C1 segment of cervical spinal cord (tissue), 14 donors: Measurements from ENCODE around the gene RNF212B.
"Not testable (repeated sequence)": the region's sequence is repeated elsewhere in the genome, so short reads cannot be mapped to it uniquely, and the experiment has no call there.

Experiments
- DNase-seq, 14 donors: peaks; one replicate each; lab custom pipeline; 2025; lab: John Stamatoyannopoulos, UW

The RNF212B gene, protein sequence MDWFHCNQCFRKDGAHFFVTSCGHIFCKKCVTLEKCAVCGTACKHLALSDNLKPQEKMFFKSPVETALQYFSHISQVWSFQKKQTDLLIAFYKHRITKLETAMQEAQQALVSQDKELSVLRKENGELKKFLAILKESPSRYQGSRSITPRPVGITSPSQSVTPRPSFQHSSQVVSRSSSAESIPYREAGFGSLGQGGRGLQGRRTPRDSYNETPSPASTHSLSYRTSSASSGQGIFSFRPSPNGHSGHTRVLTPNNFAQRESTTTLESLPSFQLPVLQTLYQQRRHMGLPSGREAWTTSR

DNA sequence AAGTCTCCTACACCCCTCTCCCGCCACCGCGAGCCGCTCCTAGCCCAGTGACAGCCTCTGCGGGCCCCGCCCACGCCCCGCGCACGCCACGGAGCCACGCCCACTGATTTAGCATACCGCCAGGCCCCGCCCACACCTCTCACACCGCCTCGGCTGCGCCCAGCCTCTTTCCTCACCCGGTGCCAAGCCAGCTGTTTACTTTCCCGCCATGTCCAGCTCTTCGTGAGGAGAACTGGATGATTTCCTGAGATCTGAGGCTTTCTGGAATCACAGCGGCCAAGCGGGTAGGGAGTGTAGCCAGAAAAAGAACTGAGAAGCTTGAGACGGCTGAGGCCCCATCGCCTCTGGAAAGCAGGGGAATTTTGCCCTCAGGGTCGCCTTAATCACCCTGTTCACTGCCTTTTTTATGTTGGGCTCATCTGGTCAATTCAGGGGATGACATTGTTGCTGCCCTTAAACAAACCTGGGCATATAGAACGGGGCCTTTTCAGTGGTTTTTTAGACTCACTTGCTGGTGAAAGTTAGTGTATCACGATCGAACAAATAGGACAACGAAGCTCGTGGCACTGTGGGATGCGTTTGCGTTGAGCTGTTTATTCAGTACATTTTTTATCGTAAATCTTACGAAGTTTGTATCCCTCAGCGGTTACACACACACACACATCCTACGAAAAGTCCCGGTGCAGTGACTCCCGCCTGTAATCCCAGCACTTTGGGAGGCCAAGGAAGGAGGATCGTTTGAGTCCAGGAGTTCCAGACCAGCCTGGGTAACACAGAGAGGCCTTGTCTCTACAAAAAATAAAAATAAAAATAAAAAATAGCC is at the start of gene RNF212B:
RNF212B (plus strand) TSS at position 165 of the 823 bp plus-strand sequence. CDS start 2,410 bp downstream, outside the sequence.
- peak in 12 of 14 donors; percentile 1 to 57 (median 26) for DNase-seq

DNA sequence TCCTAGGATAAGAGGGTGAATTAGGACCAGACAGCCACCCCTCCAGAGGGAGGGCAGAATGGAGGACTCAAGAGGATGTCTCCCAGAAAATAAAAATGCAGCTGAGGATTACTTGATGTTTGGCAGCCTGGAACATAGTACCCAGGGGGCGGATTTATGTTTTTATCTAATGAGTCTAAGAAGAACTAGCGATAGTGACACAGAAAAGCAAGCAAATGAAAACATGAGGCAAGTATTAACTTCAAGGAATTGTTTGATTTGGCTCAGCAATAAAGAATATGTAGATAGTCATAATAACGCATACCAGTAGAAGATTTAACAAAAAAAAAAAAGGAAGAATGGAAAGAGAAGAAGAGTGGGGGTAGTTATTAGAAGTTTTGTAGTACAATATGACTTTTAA is 44.3 kb upstream of the RNF212B start:
- DNase-seq, result no peak

DNA sequence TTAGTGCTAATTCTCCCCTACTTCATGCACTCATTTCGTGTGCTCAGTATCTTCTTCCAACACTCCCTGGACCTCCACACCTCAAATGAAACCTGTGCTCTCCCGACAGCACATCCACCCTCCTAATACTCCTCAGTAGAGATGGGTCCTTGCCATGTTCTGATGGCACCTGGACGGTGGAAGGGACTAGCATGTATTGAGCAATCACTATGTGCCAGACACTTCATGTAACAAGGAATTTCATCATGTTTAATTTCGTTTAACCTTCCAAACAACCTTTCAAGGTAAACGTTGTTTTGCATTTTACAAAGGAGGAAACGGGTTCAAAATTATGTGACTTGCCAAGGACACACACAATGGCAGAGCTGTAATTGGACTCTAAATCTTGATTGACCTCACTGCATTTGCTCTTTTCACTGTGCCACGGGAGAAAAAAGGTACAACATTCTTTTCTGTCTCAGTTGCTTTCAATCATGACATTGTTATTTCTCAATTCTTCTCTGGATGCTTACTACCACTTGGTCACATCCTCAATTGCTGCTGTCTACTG is 42.1 kb upstream of the RNF212B start:
- no peak for DNase-seq

DNA sequence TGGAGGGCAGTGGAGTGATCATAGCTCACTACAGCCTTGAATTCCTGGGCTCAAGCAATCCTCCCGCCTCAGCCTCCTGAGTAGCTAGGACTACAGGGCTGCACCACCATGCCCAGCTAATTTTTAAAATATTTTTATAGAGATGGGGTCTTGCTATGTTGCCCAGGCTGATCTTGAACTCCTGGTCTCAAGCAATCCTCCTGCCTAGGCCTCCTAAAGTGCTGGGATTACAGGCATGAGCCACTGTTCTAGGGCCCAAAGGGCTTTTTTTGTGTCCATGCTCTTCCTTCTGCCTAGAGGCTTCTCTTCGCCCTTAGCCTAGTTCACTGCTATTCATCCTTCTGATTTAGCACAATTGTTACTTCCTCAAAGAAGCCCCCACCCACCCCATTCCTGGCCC is 41.2 kb upstream of the RNF212B start:
- not testable (repeated sequence) for DNase-seq

DNA sequence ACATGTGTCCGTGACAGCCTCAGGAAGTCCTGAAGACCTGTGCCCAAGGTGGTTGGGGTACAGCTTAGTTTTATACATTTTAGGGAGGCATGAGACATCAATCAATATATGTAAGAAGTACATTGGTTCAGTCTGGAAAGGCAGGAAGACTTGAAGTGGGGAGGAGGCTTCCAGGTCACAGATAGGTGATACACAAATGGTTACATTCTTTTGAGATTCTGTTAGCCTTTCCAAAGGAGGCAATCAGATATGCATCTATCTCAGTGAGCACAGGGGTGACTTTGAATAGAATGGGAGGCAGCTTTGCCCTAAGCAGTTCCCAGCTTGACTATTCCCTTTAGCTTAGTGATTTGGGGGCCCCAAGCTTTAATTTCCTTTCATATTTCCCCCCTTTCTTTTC is 38.6 kb upstream of the RNF212B start:
- DNase-seq, result not testable (repeated sequence)

DNA sequence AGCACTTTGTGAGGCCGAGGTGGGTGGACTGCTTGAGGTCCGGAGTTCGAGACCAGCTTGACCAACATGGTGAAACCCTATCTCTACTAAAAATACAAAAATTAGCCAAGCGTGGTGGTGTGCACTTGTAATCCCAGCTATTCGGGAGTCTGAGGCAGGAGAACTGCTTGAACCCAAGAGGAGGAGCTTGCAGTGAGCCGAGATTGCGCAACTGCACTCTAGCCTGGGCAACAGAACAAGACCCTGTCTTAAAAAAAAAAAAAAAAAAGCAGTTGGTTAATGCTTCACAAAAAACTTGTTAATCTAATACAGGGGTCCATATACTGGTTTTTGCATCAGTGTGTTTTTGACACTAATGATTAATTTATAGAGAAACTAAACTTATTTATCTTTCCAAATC is 35.7 kb upstream of the RNF212B start:
- DNase-seq, result no peak

DNA sequence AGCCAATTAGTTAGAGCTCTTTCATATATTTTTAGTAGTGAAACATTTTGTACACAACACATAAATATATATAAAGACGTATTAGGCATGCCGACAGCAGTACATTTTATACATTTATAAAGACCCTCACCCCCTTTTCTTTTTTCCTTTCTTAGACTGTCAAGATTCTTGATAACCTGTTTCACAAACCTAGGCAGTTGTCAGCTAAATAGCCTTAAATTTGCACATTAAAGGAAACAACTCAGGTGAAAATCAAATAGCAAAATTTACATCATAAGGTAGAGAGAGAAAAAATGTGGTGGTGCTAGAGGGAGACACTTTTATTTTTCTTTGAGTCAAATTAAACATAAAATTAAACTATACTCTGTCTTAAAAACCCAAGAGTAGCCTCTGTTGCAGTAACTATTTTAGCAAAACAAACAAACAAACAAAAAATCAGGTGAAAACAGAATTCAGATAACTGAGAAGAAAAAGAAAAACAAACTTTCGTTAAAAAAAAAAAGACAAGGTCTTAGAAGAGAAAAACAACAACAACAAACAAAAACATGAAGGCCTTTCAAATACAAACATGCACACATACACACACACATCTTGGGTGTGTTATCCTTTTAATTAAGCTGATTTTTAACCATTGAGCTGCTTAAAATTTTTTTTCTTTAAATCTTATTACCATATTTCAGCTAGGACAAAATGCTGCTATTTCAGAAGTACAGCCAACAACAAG is 31.2 kb upstream of the RNF212B start:
- no peak for DNase-seq

DNA sequence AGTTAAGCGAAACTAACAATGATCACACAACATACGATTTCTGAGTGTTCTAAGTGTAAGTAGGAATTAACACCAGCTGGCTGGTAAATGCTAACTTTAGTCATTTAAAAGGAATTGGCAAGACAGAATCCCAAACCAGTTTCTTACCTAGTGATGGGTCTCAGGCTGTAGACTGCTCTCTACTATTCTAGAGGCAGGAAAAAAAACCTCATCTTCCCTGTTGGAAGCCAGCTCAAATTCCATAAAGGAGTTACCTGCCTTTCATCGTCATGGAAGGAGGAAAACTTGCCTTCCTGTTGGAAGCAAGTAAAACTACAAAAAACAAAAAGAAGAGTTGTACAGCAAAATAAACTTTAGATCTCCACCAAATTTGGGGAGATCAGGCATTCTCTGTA is 30.6 kb upstream of the RNF212B start:
- no peak for DNase-seq

DNA sequence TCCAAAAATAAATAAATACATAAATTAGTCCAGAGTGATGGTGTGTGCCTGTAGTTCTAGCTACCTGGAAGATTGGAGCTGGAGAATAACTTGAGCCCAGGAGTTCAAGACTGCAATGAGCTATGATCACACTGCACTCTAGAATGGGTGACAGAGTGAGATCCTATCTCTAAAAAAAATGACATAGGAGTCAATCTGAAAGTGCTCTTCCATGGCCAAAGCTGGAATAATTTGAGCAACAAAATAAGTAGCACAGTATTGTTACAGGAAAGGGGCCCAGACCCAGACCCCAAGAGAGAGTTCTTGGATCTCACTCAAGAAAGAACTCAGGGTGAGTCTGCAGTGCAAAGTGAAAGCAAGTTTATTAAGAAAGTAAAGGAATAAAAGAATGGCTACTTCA is 29.4 kb upstream of the RNF212B start:
- no peak for DNase-seq

DNA sequence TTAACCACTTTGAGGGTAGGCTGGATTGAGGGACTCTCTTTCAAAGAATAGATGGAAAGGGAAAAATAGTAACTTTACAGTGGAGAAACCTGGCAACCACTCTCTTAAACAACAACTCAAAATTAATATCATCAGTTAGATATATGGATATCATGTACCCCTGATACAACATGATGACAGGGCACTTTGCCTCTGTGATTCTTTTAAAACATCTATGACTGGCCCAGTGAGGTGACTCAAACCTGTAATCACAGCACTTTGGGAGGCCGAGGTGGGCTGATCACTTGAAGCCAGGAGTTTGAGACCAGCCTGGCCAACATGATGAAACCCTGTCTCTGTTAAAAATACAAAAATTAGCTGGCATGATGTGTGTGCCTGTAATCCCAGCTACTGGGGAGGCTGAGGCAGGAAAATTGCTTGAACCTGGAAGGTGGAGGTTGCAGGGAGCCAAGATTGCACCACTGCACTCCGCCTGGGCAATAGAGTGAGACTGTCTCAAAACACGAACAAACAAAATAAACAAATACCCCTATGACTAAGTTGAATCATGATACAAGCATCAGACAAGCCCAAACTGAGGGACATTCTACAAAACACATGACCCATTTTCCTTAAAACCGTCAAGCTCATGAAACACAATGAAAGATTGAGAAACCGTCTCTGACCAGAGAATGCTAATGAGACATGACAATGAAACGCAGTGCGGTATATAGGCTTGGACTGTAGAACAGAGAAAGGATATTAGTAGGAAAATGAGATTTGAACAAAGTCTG is 27.9 kb upstream of the RNF212B start:
- no peak for DNase-seq

DNA sequence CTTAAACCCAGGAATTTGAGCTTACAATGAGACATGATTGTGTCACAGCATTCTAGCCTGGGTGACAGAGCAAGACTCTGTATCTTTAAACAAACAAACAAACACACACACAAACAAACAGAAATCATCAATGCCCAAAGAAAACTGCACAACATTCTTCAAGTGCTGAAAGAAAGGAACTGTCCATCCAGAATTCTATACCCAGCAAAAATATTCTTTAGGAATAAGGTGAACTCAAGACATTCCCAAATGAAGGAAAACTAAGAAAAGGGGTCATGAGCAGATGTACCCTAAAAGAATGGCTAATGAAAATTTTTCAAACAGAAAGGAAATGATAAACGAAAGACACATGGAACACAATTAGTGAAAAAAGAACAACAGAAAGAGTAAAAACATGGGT is 22.3 kb upstream of the RNF212B start:
- DNase-seq, result no peak

DNA sequence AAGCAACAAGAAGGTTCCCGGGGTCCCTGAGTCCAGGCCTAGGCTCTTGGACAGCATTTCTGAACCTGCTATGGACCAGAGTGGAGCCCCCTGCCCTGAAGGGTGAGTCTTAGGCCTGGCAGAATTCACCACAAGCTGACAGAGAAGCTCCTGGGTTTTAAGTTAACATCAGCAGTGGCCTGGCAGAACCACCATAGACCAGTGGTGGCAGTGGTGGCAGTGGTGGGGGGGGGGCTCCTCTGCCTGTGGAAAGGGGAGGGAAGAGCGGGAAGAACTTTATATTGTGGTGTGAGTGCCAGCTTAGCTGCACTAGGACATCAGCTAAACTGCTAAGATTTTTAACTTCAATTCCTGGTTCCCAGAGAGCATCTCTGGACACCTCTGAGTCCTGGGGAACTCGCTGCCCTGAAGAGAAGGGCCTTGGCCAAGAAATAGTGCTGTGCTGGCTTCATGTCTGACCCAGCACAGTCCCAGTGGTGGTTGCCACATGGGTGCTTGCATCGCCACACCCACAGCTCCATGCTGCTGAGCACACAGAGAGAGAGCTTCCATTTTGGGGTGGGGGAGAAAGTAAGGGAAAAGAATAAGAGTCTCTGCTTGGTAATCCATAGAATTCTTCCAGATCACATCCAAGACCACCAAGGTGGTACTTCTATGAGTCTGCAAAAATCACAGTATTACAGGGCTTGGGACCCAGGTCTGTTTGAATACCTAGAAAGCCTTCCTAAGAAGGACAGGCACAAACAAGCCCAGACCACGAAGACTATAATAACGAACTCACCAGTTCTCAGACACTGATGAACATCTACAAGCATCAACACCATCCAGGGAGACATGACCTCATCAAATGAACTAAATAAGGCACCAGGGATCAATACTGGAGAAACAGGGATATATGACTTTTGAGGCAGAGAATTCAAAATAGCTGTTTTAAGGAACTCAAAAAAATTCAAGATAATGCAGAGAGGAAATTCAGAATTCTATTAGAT is 20.4 kb upstream of the RNF212B start:
- DNase-seq, result no peak

DNA sequence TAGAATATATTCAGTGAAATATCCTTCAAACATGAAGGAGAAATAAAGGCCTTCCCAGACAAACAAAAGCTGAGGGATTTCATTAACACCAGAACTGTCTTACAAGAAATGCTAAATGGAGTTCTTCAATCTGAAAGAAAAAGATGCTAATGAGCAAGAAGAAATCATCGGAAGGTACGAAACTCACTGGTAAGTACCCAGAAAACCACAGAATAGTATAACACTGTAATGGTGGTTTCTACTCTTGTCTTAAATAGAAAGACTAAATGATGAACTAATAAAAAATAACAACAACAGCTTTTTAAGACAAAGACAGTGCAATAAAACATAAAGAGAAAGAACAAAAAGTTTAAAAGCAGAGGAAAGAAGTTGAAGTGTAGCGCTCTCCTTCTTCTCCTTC is 18.7 kb upstream of the RNF212B start:
- DNase-seq, result no peak

DNA sequence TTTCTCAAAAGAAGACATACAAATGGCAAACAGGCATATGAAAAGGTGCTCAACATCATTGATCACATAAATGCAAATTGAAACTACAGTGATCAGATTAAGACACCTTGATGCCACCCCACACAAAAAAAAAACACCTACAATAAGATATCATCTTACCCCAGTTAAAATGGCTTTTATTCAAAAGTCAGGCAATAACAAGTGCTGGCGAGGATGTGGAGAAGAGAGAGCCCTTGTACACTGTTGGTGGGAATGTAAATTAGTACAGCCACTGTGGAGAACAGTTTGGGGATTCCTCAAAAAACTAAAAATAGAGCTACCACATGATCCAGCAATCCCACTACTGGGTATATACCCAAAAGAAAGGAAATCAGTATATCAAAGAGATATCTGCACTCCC is 12.8 kb upstream of the RNF212B start:
- DNase-seq, result not testable (repeated sequence)

DNA sequence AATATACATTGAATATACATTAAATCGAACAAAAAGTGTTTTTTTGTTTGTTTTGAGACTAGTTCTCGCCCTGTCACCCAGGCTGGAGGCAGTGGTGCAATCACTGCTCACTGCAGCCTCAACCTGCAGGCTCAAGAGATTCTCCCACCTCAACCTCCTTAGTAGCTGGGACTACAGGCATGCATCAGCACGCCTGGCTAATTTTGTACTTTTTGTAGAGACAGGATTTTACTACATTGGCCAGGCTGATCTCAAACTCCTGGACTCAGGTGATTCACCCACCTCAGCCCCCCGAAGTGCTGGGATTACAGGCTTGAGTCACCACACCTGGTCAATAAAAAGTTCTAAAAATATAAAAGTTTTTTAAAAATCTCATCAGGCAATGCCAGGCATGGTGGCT is 10.2 kb upstream of the RNF212B start:
- no peak for DNase-seq

DNA sequence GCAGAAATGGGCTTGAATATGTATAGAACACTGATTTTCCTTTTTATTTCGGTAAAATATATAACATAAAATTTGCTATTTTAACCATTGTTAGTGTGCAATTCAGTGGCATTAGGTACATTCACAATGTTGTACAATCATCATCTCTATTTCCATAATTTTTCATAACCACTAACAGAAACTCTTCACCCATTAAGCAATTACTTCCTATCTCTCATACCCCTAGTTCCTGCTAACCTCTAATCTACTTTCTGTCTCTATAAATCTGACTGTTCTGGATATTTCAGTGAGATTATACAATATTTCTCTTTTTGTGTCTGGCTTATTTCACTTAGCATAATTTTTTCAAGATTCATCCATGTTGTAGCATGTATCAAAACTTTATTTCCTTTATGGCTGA is 8.9 kb upstream of the RNF212B start:
- DNase-seq, result no peak

DNA sequence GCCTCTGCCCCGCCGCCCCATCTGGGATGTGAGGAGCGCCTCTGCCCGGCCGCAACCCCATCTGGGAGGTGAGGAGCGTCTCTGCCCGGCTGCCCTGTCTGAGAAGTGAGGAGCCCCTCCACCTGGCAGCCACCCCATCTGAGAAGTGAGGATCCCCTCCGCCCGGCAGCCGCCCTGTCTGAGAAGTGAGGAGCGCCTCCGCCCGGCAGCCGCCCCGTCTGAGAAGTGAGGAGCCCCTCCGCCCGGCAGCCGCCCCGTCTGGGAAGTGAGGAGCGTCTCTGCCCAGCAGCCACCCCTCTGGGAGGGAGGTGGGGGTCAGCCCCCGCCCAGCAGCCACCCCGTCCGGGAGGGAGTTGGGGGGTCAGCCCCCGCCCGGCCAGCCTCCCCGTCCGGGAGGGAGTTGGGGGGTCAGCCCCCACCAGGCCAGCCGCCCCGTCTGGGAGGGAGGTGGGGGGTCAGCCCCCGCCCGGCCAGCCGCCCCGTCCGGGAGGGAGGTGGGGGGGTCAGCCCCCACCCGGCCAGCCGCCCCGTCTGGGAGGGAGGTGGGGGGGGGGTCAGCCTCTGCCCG is 5.4 kb upstream of the RNF212B start:
- DNase-seq, result not testable (repeated sequence)

DNA sequence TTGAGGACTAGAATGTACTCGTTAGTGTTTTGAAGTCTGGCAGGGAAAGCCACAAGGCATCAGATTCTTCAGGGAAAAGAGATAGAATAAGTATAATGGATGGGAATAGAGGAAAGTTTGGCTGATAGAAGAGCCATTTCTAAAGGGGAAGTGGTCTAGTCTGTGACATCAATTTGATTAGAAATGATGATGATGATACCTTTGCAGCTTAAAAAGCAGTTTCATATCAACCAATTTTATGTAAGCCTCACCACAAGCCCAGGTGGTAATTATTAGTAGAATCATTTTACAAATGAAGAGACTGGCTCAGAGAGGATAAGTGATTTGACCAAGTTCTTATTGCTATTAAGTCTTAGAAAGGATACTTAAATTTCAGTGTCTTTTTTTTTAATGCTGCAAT is 2.9 kb downstream of the RNF212B start:
- no peak for DNase-seq

DNA sequence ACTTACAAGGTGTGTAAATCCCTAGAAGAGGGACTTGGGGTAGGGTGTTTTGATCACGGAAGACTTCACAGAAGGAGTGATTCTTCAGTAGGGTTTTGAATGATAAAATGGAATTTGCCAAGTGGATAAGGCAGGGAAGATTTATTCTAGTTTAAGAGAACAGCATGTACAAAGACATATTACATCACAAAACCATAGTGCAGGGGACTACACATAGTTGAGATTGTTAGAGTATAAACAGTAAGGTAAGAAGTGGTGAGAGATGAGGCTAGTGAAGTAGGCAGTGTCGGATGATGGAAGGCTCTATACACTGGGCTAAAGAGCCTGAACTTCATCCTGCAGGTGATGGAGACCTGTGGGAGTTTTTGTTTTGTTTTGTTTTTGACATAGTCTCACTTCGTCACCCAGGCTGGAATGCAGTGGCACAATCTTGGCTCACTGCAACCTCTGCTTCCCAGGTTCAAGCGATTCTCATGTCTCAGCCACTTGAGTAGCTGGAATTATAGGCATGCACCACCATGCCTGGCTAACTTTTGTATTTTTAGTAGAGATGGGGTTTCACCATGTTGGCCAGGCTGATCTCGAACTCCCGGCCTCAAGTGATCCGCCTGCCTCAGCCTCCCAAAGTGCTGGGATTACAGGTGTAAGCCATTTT is 3.5 kb downstream of the RNF212B start:
- not testable (repeated sequence) for DNase-seq
